GM21390 (cell line): ENCODE results near the gene DGKZ.
A peak's percentile ranks its signal among the peaks of the same experiment; 100 is the strongest.
"Not testable (repeated sequence)": the region's sequence is repeated elsewhere in the genome, so short reads cannot be mapped to it uniquely, and the experiment has no call there.

Experiments
- ATAC-seq: cut with Tn5 transposase; IDR thresholded peaks from one replicate; pipeline ENCODE4 v1.9.1; 2021; ENCODE audit not compliant: unreplicated experiment

Gene DGKZ

DNA sequence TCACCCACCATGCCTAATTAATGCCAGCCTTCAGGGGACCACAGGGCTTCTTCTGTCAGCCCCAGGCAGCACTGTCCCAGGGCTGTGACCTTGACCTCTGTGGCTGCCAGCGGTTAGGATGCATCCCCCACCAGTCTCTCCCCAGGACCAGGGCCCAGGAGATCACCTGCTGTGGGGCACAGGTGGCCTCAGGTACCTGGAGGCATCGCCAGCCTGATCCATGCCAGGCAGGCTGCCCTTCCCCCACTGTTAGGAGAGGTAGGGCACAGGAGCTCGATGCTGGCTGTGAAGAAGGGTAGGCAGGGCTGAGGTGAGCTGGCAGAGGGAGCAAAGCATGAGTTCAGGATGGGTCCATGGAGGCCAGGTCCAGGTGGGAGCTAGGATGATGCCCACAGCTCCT is 17.5 kb downstream of the DGKZ start:
- ATAC-seq: no peak

DNA sequence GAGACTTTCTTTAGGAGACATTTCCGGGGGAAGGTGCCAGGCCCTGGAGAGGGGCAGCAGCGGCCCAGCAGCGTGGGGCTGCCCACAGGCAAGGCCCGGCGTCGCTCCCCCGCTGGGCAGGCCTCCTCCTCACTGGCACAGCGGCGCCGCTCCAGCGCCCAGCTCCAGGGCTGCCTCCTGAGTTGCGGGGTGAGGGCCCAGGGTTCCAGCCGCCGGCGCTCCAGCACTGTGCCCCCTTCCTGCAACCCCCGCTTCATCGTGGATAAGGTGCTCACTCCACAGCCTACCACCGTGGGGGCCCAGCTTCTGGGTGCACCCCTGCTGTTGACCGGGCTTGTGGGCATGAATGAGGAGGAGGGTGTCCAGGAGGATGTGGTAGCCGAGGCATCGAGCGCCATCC is 19.0 kb downstream of the DGKZ start:
- ATAC-seq: no peak

DNA sequence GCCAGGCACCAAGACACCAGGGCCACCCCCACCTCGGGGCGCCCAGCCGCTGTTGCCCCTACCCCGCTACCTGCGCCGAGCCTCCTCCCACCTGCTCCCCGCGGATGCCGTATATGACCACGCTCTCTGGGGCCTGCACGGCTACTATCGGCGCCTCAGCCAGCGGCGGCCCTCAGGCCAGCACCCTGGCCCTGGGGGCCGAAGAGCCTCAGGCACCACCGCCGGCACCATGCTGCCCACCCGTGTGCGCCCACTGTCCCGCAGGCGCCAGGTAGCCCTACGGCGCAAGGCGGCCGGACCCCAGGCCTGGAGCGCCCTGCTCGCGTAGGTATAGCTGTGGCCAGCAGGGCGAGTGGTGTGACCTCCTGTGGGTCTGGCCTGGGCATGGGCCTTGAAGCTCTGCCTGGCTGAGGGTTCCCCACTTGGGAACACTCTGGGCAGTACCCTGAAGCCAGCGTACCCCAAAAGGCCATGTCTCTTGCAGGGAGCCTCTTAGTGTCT is 19.4 kb downstream of the DGKZ start:
- ATAC-seq: no peak

DNA sequence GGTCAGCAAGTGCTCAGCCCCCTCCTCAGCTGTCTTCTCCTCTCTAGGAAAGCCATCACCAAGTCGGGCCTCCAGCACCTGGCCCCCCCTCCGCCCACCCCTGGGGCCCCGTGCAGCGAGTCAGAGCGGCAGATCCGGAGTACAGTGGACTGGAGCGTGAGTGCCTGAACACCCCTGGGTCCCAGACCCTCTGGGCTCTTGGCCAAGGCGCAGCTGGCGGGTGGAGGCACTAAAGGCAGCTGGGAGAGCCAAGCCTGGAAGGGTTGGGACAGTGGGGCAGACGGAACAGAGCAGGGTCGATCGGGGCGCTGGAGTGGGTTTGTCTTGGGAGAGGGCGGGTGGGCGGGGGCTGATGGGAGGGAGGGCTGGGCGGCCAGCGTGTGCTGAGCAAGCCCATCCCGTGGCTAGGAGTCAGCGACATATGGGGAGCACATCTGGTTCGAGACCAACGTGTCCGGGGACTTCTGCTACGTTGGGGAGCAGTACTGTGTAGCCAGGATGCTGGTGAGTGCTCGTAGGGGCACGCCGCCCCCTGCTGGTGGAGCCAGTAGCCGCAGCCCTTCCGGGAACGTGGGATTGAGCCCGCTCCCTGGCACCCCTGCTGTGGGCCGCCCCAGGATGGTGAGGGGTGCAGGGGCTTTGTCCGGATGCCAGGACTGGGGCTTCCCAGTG is 20.1 kb downstream of the DGKZ start:
- peak; percentile 76 for ATAC-seq

DNA sequence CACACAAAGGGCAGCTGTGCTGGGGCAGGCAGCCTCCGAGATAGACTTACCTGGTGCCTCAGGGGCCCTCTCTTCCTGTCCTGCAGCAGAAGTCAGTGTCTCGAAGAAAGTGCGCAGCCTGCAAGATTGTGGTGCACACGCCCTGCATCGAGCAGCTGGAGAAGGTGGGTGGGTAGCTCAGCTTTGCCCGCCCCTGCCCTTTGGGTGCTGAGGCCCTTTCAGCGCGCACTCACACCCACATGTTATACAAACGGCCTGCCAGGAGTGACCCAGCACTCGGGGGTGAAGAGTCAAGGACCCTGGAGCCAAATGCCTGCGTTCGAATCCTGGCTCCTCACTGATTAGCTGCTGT is 20.6 kb downstream of the DGKZ start:
- ATAC-seq: no peak

DNA sequence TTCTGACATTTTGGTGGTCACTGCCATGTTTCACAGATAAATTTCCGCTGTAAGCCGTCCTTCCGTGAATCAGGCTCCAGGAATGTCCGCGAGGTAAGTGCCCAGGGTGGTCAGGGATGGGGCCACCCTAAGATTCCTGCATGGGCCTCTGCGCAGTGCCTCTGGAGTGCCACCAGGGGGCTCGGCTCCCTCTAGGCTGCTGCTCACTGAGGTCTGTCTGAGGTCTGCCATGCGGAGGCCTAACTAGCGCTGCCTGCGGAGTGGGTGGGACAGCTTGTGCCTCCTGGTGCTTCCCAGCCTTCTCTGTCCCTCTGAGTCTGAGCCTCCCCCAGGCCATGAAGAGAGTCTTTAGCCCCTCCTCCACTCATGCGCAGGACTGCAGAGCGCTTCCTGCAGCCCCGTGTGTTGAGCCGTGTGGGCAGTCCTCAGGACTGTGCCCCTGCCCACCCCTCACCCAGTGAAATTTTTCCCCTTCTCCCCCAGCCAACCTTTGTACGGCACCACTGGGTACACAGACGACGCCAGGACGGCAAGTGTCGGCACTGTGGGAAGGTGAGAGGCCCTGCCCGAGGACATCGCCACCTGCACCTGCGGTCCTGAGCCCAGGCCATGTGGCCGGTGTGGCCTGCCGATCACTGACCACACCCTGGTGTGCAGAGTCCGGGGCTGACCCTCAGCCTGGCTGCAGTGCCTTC is 22.3 kb downstream of the DGKZ start:
- ATAC-seq: no peak

DNA sequence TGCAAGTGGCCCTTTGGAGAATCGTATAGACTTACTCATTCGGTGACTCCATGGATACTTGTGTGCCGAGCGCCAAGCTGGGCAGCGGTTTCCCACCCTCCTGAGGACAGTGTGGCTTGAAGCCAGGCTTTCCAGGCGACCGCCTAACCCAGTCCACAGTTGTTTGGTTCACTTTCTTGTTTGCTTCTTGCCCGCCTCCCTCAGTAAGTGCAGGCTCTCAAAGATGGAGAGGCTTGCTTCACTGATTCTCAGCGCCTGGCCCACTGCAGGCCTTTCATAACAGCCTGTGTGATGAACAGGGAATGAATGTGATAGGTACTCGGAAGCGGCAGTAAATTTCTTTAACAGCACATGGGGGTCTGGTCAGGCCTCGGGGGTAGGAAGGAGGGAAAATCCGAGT is 23.0 kb downstream of the DGKZ start:
- no peak for ATAC-seq

DNA sequence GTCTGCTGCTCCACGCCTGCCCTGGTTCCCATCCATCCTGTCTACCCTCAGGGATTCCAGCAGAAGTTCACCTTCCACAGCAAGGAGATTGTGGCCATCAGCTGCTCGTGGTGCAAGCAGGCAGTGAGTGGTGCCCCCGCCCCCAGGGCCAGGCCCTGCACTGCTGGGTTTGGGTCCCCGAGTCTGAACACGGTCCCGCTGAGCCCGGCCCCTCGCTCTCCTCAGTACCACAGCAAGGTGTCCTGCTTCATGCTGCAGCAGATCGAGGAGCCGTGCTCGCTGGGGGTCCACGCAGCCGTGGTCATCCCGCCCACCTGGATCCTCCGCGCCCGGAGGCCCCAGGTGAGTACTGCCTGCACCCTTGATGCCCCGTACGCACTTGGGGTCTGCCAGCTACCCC is 24.0 kb downstream of the DGKZ start:
- ATAC-seq: not testable (repeated sequence)

DNA sequence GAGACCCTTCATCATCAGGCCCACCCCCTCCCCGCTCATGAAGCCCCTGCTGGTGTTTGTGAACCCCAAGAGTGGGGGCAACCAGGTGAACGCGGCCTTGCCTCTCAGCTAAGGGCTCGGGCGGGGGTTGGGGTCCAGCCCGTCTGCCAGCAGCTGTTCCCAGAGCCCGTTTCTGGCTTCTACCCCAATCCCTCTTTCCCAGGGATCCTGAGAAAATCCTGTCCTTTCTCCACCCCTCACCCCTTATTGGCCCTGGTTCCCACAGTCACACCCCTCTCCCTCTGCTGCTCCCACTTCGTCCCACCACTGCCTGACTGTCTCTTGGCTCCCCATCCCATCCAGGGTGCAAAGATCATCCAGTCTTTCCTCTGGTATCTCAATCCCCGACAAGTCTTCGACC is 24.8 kb downstream of the DGKZ start:
- ATAC-seq: no peak

DNA sequence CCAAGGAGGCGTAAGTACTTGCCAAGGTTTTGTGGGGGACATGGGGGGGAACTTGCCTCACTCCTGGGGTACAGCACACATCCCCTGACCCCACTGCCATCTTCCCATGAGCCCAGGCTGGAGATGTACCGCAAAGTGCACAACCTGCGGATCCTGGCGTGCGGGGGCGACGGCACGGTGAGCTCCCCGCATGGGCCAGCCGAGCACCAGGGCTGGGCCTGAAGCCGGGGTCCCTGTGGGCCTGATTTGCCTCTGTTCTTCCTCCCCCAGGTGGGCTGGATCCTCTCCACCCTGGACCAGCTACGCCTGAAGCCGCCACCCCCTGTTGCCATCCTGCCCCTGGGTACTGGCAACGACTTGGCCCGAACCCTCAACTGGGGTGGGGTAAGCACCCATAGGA is 25.2 kb downstream of the DGKZ start:
- ATAC-seq: not testable (repeated sequence)

DNA sequence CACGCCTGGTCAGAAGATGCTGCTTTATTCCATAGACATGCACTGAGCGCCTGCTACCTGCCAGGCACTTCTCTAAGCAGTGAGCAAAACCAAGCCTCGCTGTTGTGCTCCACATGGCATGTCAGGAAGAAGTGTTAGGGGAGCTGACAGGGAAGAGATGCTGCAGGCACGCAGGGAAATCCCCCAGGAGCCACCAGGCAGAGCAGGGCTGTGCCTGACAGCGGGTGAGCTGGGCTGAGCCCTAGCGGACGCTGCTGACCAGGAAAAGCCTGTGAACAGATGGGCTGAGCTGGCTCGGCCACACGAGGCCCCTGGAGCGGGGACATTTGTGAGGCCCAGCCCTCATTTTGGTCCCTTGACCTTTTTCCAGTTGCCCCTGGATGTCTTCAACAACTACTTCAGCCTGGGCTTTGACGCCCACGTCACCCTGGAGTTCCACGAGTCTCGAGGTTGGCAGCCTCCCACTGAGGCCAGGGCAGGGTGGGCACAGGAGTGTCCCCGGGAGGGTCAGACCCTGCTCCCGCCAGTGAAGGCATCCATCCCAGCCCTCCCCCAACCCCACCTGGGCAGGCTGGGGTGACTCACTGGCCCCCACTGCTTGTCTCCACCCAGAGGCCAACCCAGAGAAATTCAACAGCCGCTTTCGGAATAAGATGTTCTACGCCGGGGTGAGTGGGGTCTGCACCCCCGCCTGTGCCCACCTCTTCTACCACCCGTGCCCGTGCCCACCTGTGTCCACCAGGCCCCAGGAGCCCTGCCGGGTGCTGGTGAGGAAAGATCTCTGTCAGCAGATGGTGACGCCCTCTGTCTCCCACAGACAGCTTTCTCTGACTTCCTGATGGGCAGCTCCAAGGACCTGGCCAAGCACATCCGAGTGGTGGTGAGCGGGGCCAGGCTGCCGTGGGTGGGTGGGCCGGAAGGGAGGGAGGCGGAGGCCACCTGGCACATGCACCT is 26.8 kb downstream of the DGKZ start:
- ATAC-seq: no peak

DNA sequence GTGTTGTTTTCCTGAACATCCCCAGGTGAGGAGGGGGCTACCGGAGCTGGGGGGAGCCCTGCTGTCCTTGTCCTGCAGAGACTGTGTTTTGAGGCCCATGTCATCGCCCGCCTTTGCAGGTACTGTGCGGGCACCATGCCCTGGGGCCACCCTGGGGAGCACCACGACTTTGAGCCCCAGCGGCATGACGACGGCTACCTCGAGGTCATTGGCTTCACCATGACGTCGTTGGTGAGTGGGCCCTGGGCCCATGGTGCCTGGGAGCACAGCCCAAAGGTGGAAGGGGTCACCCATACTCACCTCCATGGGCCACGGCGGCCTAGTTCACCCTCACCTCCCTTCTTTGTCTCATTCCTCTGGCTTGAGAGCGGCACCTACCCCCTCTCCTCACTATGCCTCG is 27.6 kb downstream of the DGKZ start:
- no peak for ATAC-seq

DNA sequence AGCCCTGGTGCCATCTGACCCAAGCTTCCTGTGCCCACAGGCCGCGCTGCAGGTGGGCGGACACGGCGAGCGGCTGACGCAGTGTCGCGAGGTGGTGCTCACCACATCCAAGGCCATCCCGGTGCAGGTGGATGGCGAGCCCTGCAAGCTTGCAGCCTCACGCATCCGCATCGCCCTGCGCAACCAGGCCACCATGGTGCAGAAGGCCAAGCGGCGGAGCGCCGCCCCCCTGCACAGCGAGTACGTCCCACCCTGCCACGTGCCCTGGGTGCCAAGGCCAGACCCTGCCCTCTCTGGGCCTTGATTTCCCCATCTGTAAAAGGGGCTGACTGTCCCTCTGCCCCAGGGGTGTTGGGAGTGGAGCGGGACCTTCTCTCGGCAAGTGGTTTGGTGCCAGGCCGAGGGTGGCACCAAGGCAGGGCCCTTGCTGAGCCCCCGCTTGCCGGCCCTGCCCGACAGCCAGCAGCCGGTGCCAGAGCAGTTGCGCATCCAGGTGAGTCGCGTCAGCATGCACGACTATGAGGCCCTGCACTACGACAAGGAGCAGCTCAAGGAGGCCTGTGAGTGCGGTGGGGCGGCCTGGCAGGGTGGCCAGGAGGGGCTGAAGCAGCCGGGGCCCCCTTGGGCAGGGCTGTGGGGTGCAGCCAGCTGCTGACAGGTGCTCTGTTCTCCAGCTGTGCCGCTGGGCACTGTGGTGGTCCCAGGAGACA is 28.3 kb downstream of the DGKZ start:
- no peak for ATAC-seq

DNA sequence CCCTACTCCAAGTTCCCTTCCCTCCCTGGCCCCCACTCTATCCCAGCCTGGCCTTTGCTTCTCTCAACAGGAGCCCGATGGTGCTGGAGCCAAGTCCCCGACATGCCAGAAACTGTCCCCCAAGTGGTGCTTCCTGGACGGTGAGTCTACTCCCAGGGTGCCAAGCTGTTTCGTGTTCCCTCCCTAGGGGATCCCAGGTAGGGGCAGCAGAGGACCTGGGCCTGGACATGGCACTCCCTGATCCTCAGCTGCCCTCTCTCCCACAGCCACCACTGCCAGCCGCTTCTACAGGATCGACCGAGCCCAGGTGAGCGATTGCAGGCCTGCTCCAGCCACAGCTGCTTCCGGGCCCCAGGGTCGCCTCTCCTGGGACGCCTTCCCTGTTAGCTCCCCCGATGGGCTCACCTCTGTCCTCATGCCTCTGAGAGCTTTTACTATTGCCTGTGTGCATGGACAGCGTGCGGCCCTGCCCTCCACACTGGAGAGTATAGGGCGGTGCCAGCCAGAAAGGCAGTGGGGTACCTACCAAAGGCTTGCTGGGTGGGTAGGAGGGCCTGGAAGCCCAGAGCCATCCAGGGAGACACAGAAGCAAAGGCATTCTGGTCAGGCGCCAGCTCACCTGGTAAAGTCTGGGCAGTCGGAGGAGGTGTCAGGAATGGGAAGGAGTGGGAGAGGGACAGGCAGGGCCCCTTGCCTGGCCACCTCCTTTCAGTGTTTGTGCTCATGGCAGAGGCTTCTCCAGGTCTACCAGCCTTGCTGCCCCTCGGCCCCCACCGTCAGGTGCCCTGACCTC is 29.2 kb downstream of the DGKZ start:
- ATAC-seq: no peak

DNA sequence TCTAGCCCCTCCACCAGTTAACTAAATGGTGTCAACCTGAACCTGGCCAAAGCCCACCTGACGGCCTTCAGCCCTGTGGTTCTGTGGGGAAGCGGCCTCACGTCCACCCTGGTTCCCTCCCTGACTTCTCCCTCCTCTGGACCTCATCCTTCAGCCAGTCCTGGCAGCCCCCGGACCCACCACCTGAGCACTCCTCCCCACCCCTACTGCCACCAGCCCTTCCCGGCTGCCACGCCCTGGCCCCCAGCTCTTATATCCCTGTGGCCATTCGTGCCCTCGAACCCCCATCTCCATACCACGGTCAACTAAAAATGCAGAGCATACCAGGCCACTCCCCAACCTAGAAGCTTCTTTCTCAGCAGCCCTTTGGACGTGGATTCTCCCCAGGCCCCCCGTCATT is 30.0 kb downstream of the DGKZ start:
- ATAC-seq: no peak

DNA sequence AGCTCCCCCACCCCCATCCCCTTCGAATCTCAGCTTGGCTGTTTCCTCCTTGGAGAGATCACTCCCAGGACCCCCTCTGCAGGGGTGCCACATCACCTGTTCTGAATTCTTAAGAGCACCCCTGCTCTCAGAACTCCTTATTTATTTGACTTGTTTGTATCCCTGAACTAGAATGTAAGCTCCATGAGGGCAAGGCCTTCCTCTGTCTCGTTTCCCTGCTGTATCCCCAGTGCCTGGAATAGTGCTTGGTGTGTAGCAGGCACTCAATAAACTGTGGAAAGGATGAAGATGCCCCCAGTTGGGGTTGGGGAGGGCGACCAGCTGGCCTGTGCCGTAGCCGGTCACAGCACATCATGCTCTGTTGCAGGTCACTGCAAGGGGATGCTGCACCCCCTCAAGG is 30.6 kb downstream of the DGKZ start:
- ATAC-seq: no peak

DNA sequence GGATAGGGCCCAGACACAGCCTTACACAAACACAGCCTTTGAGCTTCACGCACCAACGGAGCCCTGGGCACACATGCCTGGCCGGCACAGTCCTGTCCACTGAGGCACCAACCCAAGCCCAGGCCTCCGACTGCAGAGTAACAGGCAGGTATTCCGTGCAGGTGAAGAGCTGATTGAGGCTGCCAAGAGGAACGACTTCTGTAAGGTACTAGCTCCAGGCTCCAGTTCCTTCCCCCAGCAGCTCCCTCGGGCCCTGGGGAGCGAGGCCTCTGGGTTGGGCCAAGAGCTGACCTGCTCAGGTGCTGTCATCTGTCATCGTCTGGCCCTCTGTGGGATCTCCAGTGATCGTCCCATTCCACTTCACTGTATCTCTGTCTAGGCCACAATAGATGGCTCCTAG is 31.0 kb downstream of the DGKZ start:
- ATAC-seq: no peak

DNA sequence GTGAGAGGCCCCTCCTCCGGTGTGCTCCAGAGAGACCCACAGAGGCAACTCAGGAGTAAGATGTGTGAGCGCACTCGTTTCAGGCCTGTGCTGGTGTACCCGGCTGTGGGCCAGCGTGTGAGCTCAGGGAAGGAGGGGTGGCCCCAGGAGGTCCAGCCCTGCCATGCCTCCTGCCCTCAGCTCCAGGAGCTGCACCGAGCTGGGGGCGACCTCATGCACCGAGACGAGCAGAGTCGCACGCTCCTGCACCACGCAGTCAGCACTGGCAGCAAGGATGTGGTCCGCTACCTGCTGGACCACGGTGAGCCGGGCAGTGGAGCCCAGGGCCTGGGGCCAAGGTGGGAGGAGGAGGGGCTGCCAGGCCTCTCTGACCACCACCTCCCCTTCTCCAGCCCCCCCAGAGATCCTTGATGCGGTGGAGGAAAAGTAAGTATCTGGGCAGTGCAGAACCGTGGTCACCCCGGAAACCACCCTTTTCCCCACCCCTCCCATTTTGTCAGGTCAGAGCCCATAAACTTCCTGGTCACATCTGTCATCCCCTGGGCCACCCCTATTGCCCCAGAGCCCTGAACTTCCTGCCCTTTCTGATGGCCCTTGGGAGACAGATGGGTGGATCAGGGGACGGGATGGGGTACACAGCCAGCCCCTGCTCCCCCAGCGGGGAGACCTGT is 31.7 kb downstream of the DGKZ start:
- ATAC-seq: no peak

DNA sequence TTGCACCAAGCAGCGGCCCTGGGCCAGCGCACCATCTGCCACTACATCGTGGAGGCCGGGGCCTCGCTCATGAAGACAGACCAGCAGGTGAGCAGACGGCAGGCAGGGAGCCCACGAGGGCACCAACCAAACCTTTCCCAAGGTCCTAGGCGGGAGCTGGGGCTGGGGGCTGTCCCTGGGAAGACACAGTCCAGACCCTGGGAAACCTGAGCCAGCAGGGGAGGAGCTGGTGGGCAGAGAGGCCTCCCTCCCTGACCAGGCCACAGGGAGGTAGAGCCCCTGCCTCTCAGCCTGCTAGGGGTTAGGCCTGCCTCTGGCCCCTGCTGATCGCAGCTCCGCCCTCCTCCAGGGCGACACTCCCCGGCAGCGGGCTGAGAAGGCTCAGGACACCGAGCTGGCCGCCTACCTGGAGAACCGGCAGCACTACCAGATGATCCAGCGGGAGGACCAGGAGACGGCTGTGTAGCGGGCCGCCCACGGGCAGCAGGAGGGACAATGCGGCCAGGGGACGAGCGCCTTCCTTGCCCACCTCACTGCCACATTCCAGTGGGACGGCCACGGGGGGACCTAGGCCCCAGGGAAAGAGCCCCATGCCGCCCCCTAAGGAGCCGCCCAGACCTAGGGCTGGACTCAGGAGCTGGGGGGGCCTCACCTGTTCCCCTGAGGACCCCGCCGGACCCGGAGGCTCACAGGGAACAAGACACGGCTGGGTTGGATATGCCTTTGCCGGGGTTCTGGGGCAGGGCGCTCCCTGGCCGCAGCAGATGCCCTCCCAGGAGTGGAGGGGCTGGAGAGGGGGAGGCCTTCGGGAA is 32.4 kb downstream of the DGKZ start:
- not testable (repeated sequence) for ATAC-seq
